HEK293T (cell line): Measurements from ENCODE around the gene KCNA2.

Experiments
- CTCF ChIA-PET: fragments of 350-600 bp; formaldehyde crosslinking; extraction: SDS; loops from one replicate; lab custom pipeline; 2021; ENCODE audit warnings: antibody characterized with exemption, inconsistent platforms; lab: Yijun Ruan, JAX
- POLR2A ChIA-PET: fragments of 350-600 bp; formaldehyde crosslinking; extraction: SDS; loops from one replicate; lab custom pipeline; 2020; ENCODE audit warnings: antibody characterized with exemption, inconsistent platforms; lab: Yijun Ruan, JAX
- DNase-seq: peaks from one replicate; pipeline ENCODE4 v3.0.0; 2012; ENCODE audit warnings: mixed read lengths; ENCODE audit errors: extremely low spot score
- ARNT ChIP-seq: fragments of 450-650 bp; IDR thresholded peaks from 2 replicates; pipeline ENCODE4 v1.6.1; 2017; ENCODE audit warnings: mild to moderate bottlenecking
- BHLHE40 ChIP-seq: fragments of 450-650 bp; IDR thresholded peaks from 2 replicates; pipeline ENCODE4 v1.6.1; 2016; ENCODE audit warnings: mild to moderate bottlenecking, moderate library complexity, borderline replicate concordance
- CTBP1 ChIP-seq: fragments of 450-650 bp; IDR thresholded peaks from 2 replicates; pipeline ENCODE4 v1.6.1; 2016; ENCODE audit warnings: borderline replicate concordance
- ELF4 ChIP-seq: fragments of 450-650 bp; IDR thresholded peaks from 2 replicates; pipeline ENCODE4 v1.6.1; 2017; ENCODE audit warnings: antibody characterized with exemption
- FOXA1 ChIP-seq: fragments of 450-650 bp; IDR thresholded peaks from 2 replicates; pipeline ENCODE4 v1.6.1; 2016; ENCODE audit warnings: mild to moderate bottlenecking
- FOXK2 ChIP-seq: fragments of 450-650 bp; IDR thresholded peaks from 2 replicates; pipeline ENCODE4 v1.6.1; 2016; ENCODE audit warnings: mild to moderate bottlenecking
- FOXM1 ChIP-seq: fragments of 450-650 bp; IDR thresholded peaks from 2 replicates; pipeline ENCODE4 v1.6.1; 2017; ENCODE audit warnings: mild to moderate bottlenecking, borderline replicate concordance
- HDGF ChIP-seq: fragments of 450-650 bp; IDR thresholded peaks from 2 replicates; pipeline ENCODE4 v1.6.1; 2017; ENCODE audit warnings: antibody characterized with exemption, borderline replicate concordance
- L3MBTL2 ChIP-seq: fragments of 450-650 bp; conservative IDR thresholded peaks from 2 replicates; pipeline ENCODE4 v1.6.1; 2016; ENCODE audit warnings: mild to moderate bottlenecking
- LEF1 ChIP-seq: fragments of 450-650 bp; IDR thresholded peaks from 2 replicates; pipeline ENCODE4 v1.6.1; 2017; ENCODE audit warnings: mild to moderate bottlenecking, borderline replicate concordance
- NFRKB ChIP-seq: fragments of 450-650 bp; IDR thresholded peaks from 2 replicates; pipeline ENCODE4 v1.6.1; 2016; ENCODE audit warnings: mild to moderate bottlenecking, moderate library complexity
- SP1 ChIP-seq: fragments of 450-650 bp; IDR thresholded peaks from 2 replicates; pipeline ENCODE4 v1.6.1; 2017
- SUZ12 ChIP-seq: fragments of 450-650 bp; IDR thresholded peaks from 2 replicates; pipeline ENCODE4 v1.6.1; 2016; ENCODE audit warnings: mild to moderate bottlenecking
- TARDBP ChIP-seq: fragments of 450-650 bp; IDR thresholded peaks from 2 replicates; pipeline ENCODE4 v1.6.1; 2016
- ZNF384 ChIP-seq: fragments of 450-650 bp; IDR thresholded peaks from 2 replicates; pipeline ENCODE4 v1.6.1; 2016
- TF ChIP-seq, protein P1 (sequence below): fragments of 450-650 bp; IDR thresholded peaks from 2 replicates; pipeline ENCODE4 v1.6.1; 2016

KCNA2 gene

DNA sequence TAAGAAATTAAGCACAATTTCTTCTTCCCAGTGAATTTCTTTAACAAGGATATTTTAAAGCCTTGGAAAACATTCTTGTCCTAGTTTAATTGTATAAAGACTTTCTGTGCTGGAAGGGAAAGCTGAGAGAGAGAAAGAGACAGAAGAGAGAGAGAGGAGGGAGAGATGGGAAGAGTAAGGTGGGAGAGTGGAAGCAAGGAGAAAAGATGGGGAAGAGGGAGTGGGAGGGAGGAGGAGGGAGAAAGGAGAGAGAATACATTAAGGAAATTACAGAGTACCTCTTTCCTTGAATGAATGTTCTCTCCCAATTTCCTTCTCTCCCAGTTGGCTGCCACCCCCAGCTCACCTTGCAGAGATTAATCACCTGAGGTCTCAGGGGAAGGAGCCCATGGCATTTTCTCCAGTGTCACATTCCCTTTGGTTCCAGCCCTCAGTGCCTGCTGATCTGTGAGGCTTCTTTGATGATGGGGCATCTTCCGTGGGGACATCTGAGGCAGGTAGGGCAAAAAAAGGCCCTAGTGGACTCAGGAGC lies 54.8 kb downstream of the KCNA2 start:
- ChIA-PET POLR2A (no interaction called here), CTCF (no interaction called here)
- no peak for TF ChIP-seq ZNF384
- TF ChIP-seq L3MBTL2: no peak
- TF ChIP-seq, protein P1, sequence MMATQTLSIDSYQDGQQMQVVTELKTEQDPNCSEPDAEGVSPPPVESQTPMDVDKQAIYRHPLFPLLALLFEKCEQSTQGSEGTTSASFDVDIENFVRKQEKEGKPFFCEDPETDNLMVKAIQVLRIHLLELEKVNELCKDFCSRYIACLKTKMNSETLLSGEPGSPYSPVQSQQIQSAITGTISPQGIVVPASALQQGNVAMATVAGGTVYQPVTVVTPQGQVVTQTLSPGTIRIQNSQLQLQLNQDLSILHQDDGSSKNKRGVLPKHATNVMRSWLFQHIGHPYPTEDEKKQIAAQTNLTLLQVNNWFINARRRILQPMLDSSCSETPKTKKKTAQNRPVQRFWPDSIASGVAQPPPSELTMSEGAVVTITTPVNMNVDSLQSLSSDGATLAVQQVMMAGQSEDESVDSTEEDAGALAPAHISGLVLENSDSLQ: no peak
- TF ChIP-seq ARNT: no peak
- TF ChIP-seq BHLHE40: no peak
- no peak for TF ChIP-seq FOXM1
- TF ChIP-seq HDGF: no peak
- no peak for TF ChIP-seq CTBP1
- TF ChIP-seq NFRKB: no peak
- no peak for TF ChIP-seq FOXK2
- no peak for TF ChIP-seq SUZ12
- TF ChIP-seq LEF1: no peak
- TF ChIP-seq TARDBP: no peak
- no peak for TF ChIP-seq FOXA1
- DNase-seq: no peak

DNA sequence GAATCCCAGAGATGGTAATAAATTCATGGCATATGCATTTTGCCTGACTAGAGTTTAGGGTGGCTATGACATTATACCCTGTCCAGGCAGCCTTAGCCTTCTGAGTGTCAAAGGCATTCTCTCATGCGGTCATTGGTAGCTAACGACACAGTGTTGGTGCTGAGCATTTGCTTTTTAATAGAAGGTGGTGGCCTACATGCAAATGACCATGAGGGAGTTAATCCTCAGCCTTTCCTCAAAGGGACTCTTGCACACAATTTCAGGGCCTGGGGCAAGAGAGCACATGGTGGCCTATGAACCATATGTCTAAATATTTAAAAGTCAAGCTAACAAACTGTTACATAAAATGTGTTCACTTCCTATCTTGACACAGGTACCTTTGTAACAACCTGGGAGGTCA lies 56.3 kb downstream of the KCNA2 start:
- ChIA-PET POLR2A (no interaction called here), CTCF (no interaction called here)
- TF ChIP-seq, protein P1: no peak
- TF ChIP-seq BHLHE40 (no peak), TARDBP (no peak), FOXA1 (no peak), ZNF384 (no peak), FOXM1 (no peak)
- no peak for DNase-seq

DNA sequence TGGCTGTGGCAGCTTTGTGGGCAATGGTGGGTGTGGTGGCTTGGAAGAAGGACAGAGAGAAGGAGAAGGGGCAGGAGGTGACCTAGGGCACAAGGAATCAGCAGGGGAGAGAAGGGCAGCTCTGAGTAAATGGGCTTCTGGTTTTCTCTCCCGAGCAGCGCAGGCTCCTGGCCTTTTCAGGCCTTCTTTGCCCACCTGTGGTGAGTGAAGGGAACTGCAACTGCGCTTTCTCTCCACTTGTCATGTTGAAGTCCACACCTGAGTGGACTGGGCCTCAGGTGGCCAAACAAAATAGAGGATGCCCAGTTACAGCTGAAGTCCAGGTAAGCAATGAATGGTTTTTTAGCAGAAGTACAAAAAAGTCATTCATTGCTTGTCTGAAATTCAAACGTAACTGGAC lies 57.8 kb downstream of the KCNA2 start:
- ChIA-PET POLR2A (no interaction called here), CTCF (no interaction called here)
- DNase-seq: peak; percentile 70
- TF ChIP-seq ZNF384 (no peak), HDGF (no peak), SP1 (no peak), NFRKB (no peak), FOXA1 (no peak), BHLHE40 (no peak), SUZ12 (no peak), LEF1 (no peak), L3MBTL2 (no peak), CTBP1 (no peak), FOXM1 (no peak), FOXK2 (no peak), ARNT (no peak), TARDBP (no peak), ELF4 (no peak)
- TF ChIP-seq, protein P1: no peak

DNA sequence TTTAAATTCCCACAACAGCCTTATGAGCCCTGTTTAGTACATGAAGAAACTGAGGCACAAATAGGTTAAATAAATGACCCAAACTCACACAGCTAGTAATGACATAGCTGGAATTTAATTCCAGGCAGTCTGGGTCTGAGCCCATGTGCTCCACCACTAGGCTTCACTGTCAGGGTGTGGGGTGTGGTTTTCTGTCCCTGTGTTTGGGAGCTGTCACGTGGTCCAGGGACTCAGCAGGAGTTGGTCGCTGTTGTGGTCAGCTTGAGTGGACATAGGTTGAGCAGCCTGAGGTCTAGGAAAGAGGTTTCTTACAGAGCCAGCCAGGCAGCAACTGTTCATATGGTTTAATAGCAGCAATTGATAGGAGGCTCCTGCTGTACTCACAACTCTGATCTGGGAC lies 59.1 kb downstream of the KCNA2 start:
- TF ChIP-seq FOXK2: no peak
- TF ChIP-seq LEF1: no peak
- no peak for TF ChIP-seq ARNT
- TF ChIP-seq L3MBTL2: no peak
- TF ChIP-seq NFRKB: no peak
- TF ChIP-seq SP1: no peak
- no peak for TF ChIP-seq TARDBP
- no peak for TF ChIP-seq BHLHE40
- no peak for TF ChIP-seq SUZ12
- no peak for TF ChIP-seq ZNF384
- TF ChIP-seq CTBP1: no peak
- TF ChIP-seq HDGF: no peak
- POLR2A ChIA-PET: no interaction called here
- CTCF ChIA-PET: no interaction called here

DNA sequence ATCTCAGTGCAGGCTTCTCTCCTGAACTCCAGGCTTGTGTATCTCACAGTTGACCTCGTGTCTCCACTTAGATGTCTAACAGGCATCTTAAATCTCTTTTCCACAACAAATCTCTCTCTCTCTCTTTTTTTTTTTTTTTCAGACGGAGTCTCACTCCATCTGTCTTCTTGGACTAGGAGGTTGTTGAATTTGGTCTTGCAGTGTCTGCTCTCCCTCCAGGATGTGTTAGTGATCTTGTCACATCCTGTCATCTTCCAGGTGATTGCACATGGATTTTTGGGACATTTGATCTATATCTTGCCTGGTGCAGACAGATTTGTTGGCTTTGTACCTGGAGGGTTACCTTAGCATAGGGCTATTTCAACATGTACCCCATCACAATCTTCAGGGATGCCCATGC lies 60.7 kb downstream of the KCNA2 start:
- POLR2A ChIA-PET: no interaction called here
- TF ChIP-seq FOXK2 (no peak), FOXM1 (no peak), L3MBTL2 (no peak), ARNT (no peak), TARDBP (no peak), ELF4 (no peak), SUZ12 (no peak), LEF1 (no peak), BHLHE40 (no peak), NFRKB (no peak), HDGF (no peak), CTBP1 (no peak), SP1 (no peak), ZNF384 (no peak), FOXA1 (no peak)
- TF ChIP-seq, protein P1: no peak
- CTCF ChIA-PET: no interaction called here
- DNase-seq: no peak

More for the DNA sequence above, 59.1 kb downstream of the KCNA2 start:
- DNase-seq: no peak

DNA sequence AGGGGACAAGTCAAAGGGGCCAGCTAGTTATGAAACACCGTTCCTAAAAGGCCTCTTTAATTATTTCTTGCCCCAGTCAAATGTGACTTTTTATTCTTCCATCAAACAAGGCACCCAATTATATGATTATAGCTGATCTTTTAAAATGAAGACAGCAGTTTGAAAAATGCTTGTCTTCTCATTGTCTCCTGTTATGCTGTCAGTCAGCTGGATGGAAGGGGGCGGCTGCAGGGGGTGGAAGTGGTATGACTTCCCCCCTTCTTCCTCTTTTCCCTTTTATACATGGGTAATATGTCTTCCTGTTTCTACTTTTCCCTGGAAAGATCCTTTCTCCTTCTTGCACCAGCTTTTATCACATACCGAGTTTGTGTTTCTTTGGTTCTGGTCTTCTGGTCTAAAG lies 61.4 kb downstream of the KCNA2 start:
- DNase-seq: no peak
- TF ChIP-seq BHLHE40 (no peak), HDGF (no peak), SUZ12 (no peak), FOXA1 (no peak), FOXK2 (no peak), L3MBTL2 (no peak), TARDBP (no peak), ELF4 (no peak), ARNT (no peak), LEF1 (no peak), NFRKB (no peak), CTBP1 (no peak), SP1 (no peak), ZNF384 (no peak), FOXM1 (no peak)
- TF ChIP-seq, protein P1: no peak
- POLR2A ChIA-PET: no interaction called here
- CTCF ChIA-PET: no interaction called here
